ENCODE measurements around the gene SPC24.

DNA sequence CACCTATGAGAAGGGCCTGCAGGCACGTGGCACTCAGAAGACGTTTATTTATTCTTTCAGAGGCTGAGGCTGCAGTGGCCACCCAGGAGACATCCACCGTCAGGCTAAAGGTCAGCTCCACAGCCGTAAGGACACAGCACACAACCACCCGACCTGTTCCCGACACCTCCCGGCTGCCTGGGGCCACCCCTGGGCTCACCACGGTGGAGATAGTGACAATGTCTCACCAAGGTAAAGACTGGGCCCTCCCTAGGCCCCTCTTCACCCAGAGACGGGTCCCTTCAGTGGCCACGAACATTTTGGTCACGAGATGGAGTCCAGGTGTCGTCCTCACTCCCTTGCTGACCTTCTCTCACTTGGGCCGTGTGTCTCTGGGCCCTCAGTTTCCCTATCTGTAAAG lies 32.5 kb downstream of the SPC24 start:
- TF ChIP-seq, protein P1, sequence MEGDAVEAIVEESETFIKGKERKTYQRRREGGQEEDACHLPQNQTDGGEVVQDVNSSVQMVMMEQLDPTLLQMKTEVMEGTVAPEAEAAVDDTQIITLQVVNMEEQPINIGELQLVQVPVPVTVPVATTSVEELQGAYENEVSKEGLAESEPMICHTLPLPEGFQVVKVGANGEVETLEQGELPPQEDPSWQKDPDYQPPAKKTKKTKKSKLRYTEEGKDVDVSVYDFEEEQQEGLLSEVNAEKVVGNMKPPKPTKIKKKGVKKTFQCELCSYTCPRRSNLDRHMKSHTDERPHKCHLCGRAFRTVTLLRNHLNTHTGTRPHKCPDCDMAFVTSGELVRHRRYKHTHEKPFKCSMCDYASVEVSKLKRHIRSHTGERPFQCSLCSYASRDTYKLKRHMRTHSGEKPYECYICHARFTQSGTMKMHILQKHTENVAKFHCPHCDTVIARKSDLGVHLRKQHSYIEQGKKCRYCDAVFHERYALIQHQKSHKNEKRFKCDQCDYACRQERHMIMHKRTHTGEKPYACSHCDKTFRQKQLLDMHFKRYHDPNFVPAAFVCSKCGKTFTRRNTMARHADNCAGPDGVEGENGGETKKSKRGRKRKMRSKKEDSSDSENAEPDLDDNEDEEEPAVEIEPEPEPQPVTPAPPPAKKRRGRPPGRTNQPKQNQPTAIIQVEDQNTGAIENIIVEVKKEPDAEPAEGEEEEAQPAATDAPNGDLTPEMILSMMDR (IDR thresholded peaks at IDR 0.05): no peak
- no peak for TF ChIP-seq POLR2A (IDR thresholded peaks at IDR 0.05)
- no peak for TF ChIP-seq EP300 (IDR thresholded peaks at IDR 0.05)
